ENCODE measurements around the gene PRELP. TPM values are rescaled to one million over a fixed set of nuclear protein-coding genes. Genes with fewer than 3 reads are reported as not detected.

The PRELP gene
- total RNA-seq, result 19.5 and 28.2 TPM in 2 replicates

DNA sequence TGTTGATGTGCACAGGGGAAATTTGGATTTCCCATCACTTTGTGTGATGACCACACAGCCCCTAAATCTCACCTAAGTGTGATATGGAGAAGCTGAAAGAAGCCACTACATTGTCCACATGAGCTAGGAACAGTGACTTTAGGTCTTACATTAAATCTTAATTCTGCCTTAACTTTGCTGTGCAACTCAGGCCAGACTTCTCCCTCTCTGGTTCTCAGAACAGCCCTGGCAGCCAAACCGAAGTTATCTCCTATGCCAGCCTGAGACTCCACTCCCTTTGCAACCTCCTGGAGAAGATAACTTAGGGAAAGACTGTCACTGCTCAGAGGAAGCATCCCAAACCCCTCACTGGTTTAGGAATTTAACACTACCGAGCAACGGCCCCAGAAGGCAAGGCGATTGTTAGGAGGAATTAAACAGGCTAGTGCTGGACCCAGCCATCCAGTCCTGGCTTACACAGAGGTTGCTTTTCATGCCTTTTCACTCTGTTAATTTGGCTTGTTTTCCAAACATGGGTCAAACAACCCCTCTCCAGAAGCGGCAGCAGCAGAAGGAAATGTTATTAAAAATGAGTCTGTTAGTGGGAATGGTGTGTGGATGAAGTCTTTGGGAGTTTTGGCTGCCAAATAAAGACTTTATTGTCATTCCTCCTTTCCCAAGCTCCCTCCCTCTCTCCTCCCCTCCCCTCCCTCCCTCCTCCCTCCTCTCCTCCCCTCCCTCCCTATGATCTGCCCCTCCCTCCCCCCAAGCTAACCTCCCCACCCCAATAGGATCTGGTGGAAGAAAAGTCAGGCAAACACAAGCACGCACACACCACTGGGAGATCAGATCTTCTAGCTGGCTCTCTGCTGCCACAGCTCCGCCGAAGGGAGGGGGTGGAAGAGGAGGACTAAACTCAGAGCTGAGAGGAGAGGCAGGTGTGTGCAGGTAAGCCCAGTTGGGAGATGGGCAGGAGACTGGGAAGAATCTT lies at the start of gene PRELP:
TSS of gene PRELP (plus strand) at position 795 of the 970 bp plus-strand sequence. CDS start 7,379 bp downstream, outside the sequence.

DNA sequence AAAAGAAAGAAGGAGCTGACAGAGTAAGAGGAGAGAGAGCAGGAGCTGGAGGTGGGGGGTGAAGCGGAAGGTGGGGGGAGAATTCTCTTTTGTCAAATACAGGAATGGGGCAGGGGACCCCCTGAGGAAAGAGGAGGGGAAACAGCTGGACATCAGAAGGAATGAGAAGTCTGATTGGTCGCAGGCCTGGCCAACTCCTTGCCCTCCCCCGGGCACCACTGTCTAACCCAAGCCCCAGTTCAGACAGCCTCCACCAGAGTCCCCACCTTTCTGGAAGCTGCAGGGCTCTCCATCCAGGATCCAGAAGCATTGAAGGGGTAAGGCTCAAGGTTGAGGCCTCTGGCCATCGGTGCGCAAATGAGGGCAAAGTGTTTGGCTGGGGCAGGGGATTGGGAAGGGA lies 18.3 kb downstream of the PRELP start, which contains the start of gene OPTC:
TSS of gene OPTC (plus strand) at position 253 of the 400 bp plus-strand sequence. CDS start 1,853 bp downstream, outside the sequence.

Other genes starting within 250 kb of the PRELP start
- gene CHIT1, start 246.1 kb upstream of the PRELP start, total RNA-seq, result under 0.01 TPM in 2 replicates
- 21.4 and 37.2 TPM in 2 replicates for gene BTG2, start 170.3 kb upstream of the PRELP start, total RNA-seq
- 29.5 and 51.9 TPM in 2 replicates for gene FMOD, start 124.7 kb upstream of the PRELP start, total RNA-seq
- gene OPTC, start 18.3 kb downstream of the PRELP start, total RNA-seq, result not detected in 2 replicates
- 220 and 251 TPM in 2 replicates for gene ATP2B4, start 151.0 kb downstream of the PRELP start, total RNA-seq